NT2/D1 (cell line): ENCODE data around the gene RPL10A.
"Not testable (repeated sequence)": the region's sequence is repeated elsewhere in the genome, so short reads cannot be mapped to it uniquely, and the experiment has no call there.

Source experiments
- DNase-seq: peaks from one replicate; pipeline ENCODE4 v3.0.0-alpha.2; 2011; ENCODE audit warnings: low read depth, low spot score
- H3K27me3 ChIP-seq: 2 replicates; pipeline ENCODE4 v1.6.0; 2011; ENCODE audit warnings: mild to moderate bottlenecking; ENCODE audit not compliant: insufficient read length, insufficient read depth
- H3K36me3 ChIP-seq: 2 replicates; pipeline ENCODE4 v1.6.1; 2011; ENCODE audit warnings: mild to moderate bottlenecking, low read length, mixed read lengths; ENCODE audit not compliant: insufficient read depth, insufficient read length
- H3K4me1 ChIP-seq: 2 replicates; pipeline ENCODE4 v1.5.1; 2011; ENCODE audit not compliant: insufficient read depth, insufficient read length
- H3K4me3 ChIP-seq: 2 replicates; pipeline ENCODE4 v1.5.1; 2011; ENCODE audit warnings: low read depth; ENCODE audit not compliant: insufficient read length
- H3K9ac ChIP-seq: 2 replicates; pipeline ENCODE4 v1.6.0; 2011; ENCODE audit warnings: low read depth; ENCODE audit not compliant: insufficient read length
- H3K9me3 ChIP-seq: 2 replicates; pipeline ENCODE4 v1.5.1; 2011; ENCODE audit warnings: mild to moderate bottlenecking, low read length; ENCODE audit not compliant: insufficient read depth
- SUZ12 ChIP-seq: IDR thresholded peaks from 2 replicates; pipeline ENCODE4 v1.6.1; 2011; ENCODE audit not compliant: insufficient read length, insufficient read depth; ENCODE audit errors: extremely low read depth
- YY1 ChIP-seq: IDR thresholded peaks from 2 replicates; pipeline ENCODE4 v1.6.1; 2011; ENCODE audit not compliant: insufficient read length, insufficient read depth
- ZNF274 ChIP-seq: IDR thresholded peaks from 2 replicates; pipeline ENCODE4 v1.6.1; 2011; ENCODE audit warnings: mild to moderate bottlenecking, low read depth, low read length

RPL10A gene

GRCh38 chr6:35428421-35429149 lies 39.6 kb upstream of the RPL10A start:
- Histone ChIP-seq H3K4me3 (no peak overlapping the region), H3K4me1 (peaks cover 7% of the 10 kb centered on the region), H3K36me3 (peaks cover 17% of the 10 kb centered on the region), H3K27me3 (no peaks in the 10 kb centered on the region), H3K9me3 (peaks cover 17% of the 10 kb centered on the region), H3K9ac (no peak overlapping the region)
- DNase-seq, result no peak
- TF ChIP-seq SUZ12 (no peak), YY1 (no peak), ZNF274 (no peak)

- Histone ChIP-seq H3K27me3 (no peaks in the 10 kb centered on the region), H3K4me1 (peaks cover 7% of the 10 kb centered on the region), H3K4me3 (no peak overlapping the region), H3K9me3 (peaks cover 17% of the 10 kb centered on the region), H3K9ac (no peak overlapping the region), H3K36me3 (peaks cover 12% of the 10 kb centered on the region)
- no peak for TF ChIP-seq ZNF274
- no peak for TF ChIP-seq YY1
- TF ChIP-seq SUZ12, result no peak
- DNase-seq, result no peak
These were observed 38.7 kb upstream of the RPL10A start for GRCh38 chr6:35429463-35429862.

GRCh38 chr6:35432291-35432690 lies 35.9 kb upstream of the RPL10A start:
- no peak for DNase-seq
- Histone ChIP-seq H3K9ac (no peak overlapping the region), H3K27me3 (no peaks in the 10 kb centered on the region), H3K9me3 (peaks cover 17% of the 10 kb centered on the region), H3K36me3 (no peaks in the 10 kb centered on the region), H3K4me3 (no peak overlapping the region), H3K4me1 (peaks cover 2% of the 10 kb centered on the region)
- TF ChIP-seq ZNF274, result no peak
- no peak for TF ChIP-seq YY1
- TF ChIP-seq SUZ12, result no peak

- DNase-seq, H3K36me3 ChIP-seq, H3K4me3 ChIP-seq, H3K27me3 ChIP-seq, H3K4me1 ChIP-seq, H3K9ac ChIP-seq: not testable (repeated sequence)
- peaks cover 17% of the 10 kb centered on the region for H3K9me3 ChIP-seq
These were observed 35.5 kb upstream of the RPL10A start for GRCh38 chr6:35432702-35433101.

- TF ChIP-seq ZNF274 (no peak), YY1 (no peak), SUZ12 (no peak)
- no peaks in the 10 kb centered on the region for H3K36me3 ChIP-seq
- H3K9me3 ChIP-seq, result peaks cover 2% of the 10 kb centered on the region
- H3K9ac ChIP-seq, result no peak overlapping the region
- H3K4me1 ChIP-seq, result no peaks in the 10 kb centered on the region
- H3K4me3 ChIP-seq, result no peak overlapping the region
- H3K27me3 ChIP-seq, result no peaks in the 10 kb centered on the region
- DNase-seq, result no peak
These were observed 32.9 kb upstream of the RPL10A start for GRCh38 chr6:35435074-35435837.

GRCh38 chr6:35436071-35436857 lies 31.9 kb upstream of the RPL10A start:
- no peaks in the 10 kb centered on the region for H3K27me3 ChIP-seq
- no peak for DNase-seq
- no peaks in the 10 kb centered on the region for H3K36me3 ChIP-seq
- TF ChIP-seq YY1, result no peak
- TF ChIP-seq ZNF274, result no peak
- TF ChIP-seq SUZ12, result no peak
- H3K4me3 ChIP-seq, result no peak overlapping the region
- H3K9me3 ChIP-seq, result no peaks in the 10 kb centered on the region
- no peak overlapping the region for H3K9ac ChIP-seq
- H3K4me1 ChIP-seq, result no peaks in the 10 kb centered on the region

GRCh38 chr6:35438378-35439065 lies 29.7 kb upstream of the RPL10A start:
- H3K9ac ChIP-seq, H3K27me3 ChIP-seq, H3K9me3 ChIP-seq, H3K4me3 ChIP-seq, H3K36me3 ChIP-seq, DNase-seq, H3K4me1 ChIP-seq: not testable (repeated sequence)
